ENCODE data around the gene TSPAN3.
A peak's percentile ranks its signal among the peaks of the same experiment; 100 is the strongest.

Gene TSPAN3

GRCh38 chr15:77033729-77034671 is 36.9 kb downstream of the TSPAN3 start:
- no peak for DNase-seq (ENCODE audit: low read depth)

DNA sequence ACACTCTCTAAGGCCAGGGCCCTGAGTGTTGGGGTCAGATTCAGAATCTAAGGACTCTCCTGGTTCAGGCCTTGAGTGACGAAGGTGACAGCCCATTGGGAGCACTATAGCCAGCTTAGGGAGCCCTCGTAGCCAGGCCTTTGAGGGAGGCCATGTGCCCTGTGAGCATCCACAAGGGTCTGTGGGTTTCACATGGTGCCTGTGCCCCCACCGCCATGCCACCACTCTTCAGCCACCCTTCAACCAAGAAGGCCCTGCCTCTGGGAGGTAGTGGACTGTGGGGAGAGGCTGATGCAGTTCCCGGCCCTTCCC is 37.5 kb downstream of the TSPAN3 start:
- no peak for DNase-seq (ENCODE audit: low read depth)

GRCh38 chr15:77032647-77033416 is 38.1 kb downstream of the TSPAN3 start:
- no peak for DNase-seq (ENCODE audit: low read depth)

GRCh38 chr15:77032052-77032646 is 38.8 kb downstream of the TSPAN3 start:
- no peak for DNase-seq (ENCODE audit: low read depth)

GRCh38 chr15:77031376-77032050 is 39.4 kb downstream of the TSPAN3 start:
- DNase-seq (ENCODE audit: low read depth), result no peak

DNA sequence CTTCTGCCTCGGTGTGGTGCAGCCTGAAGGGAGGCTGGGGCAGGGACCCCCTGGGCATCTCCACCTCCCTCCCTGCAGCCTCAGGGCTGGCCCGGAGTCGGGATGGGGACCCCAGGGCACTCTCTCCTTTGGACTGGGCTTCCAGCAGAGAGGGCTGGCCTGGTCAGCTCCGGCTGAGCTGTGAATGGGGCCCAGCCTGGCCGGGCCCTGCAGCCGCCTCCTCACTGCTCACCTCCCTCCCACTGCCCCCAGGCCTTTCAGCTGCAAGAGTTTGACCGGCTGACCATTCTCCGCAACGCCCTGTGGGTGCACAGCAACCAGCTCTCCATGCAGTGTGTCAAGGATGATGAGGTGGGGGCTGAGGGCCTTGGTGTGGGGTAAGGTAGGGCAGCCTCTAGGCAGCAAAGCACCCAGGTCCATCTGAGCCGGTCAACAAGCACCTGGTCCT is 40.0 kb downstream of the TSPAN3 start:
- DNase-seq (ENCODE audit: low read depth), result no peak

- no peak for DNase-seq (ENCODE audit: low read depth)
Measured at GRCh38 chr15:77030048-77030927, 40.6 kb downstream of the TSPAN3 start.

GRCh38 chr15:77029166-77030047 is 41.5 kb downstream of the TSPAN3 start:
- DNase-seq (ENCODE audit: low read depth), result no peak

- DNase-seq (ENCODE audit: low read depth), result no peak
Measured at GRCh38 chr15:77028451-77029165, 42.3 kb downstream of the TSPAN3 start.

DNA sequence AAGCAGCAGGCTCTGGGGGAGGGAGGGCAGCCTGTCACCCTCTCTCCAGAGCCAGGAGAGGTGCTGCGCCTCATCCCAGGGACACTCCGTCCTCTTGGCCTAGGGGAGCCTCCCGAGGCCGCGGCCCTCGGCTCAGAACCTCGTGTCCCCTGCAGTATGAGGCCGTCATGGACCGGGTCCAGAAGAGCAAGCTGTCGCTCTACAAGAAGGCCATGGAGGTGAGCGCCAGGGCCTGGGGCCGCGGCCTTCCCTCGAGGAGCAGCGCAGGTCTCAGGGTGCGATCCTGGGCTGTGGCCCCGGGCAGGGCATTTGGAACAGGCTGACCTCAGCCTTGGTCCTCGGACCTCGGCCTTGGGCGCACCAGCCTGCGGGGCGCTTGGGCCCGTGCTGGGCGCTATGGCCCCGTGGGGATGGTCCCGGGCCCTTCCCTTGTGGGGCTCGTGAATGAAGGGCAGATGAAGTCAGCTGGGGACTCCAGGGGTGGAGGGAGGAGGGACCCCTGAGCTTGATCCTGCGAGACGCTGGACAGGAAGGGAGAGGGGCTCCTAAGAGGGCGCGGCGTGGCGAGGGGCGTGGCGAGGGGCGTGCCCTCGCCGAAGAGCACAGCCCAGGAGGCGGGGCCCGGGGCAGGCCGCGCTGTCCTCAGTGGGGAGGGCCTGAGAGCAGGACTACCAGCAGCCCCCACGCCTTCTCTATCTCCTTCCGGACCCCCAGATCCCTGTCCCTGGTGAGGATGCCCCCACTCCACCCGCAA is 43.0 kb downstream of the TSPAN3 start:
- no peak for DNase-seq (ENCODE audit: low read depth)

DNA sequence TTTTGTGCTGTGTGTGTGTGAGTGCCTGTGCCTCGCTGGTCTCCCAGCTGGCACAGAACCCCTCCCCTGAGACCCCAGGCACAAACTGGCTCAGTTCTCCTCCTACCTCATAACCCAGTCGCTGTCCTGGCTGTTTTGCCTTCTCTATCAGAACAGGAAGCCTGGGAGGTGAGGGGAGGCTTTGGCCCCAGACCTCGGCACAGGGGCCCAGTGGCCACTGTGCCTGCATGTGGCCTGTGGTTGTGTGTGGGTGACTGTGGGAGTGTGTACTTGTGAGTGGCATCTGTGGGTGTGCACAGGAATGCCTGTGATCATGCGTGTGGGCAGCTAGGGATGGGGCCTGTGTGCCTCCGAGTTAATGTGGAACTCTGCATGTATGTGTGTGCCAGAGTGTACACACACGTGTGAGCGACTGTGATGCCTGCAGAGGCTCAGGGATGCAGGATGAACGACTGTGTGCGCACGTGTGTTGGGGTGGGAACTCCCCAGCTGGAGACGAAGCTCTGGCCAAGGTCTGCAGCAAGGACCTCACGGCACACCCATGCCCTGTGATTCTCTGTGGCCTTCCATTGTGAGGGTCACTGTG is 43.7 kb downstream of the TSPAN3 start:
- no peak for DNase-seq (ENCODE audit: low read depth)

- no peak for DNase-seq (ENCODE audit: low read depth)
Measured at GRCh38 chr15:77026501-77027110, 44.3 kb downstream of the TSPAN3 start.

GRCh38 chr15:77025941-77026411 is 44.9 kb downstream of the TSPAN3 start:
- DNase-seq (ENCODE audit: low read depth), result no peak

- no peak for DNase-seq (ENCODE audit: low read depth)
Measured at GRCh38 chr15:77025083-77025901, 45.6 kb downstream of the TSPAN3 start.

GRCh38 chr15:77024273-77025082 is 46.4 kb downstream of the TSPAN3 start:
- peak; percentile 9 for DNase-seq (ENCODE audit: low read depth)

Measured in fibroblast of the conjunctiva (primary cell).